UCSD-AML1 (cell line): ENCODE measurements around the gene HHLA2.
"Not testable (repeated sequence)": the region's sequence is repeated elsewhere in the genome, so short reads cannot be mapped to it uniquely, and the experiment has no call there.

Experiments used
- DNase-seq: peaks from one replicate; lab custom pipeline; 2025; ENCODE audit not compliant: unreplicated experiment; lab: John Stamatoyannopoulos, UW

Gene HHLA2

GRCh38 chr3:108341911-108342310 lies 45.6 kb downstream of the HHLA2 start:
- DNase-seq, result no peak

DNA sequence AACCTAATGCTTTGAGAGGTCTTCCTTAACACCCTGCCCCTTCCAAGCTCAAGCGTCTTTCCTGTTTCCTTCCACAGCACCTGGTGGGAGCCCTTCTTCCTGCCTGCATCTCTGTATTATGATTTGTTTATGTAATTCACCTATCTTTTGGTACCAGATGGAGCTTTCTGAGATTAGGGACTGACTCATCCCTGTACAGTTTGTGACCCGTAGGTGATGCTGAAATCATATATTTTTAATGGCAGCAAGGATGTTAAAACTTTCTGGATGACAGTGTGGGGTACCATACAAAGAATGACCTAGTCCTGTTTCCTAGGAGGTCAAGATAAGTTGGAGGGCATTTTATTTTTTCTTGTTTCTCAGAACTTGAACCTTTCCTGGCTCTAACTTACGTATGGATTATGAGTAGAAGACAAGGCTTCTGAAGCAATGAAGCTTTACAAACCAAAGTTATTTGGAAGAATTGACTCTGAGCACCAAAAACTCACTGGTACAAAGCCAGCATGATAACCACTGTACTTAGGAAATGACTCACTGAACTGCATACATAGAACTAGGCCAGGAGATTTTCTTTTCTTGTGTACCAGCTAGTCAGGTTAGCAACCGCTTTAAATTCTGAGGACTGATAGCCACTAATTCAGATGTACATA lies 46.6 kb downstream of the HHLA2 start:
- DNase-seq, result no peak

DNA sequence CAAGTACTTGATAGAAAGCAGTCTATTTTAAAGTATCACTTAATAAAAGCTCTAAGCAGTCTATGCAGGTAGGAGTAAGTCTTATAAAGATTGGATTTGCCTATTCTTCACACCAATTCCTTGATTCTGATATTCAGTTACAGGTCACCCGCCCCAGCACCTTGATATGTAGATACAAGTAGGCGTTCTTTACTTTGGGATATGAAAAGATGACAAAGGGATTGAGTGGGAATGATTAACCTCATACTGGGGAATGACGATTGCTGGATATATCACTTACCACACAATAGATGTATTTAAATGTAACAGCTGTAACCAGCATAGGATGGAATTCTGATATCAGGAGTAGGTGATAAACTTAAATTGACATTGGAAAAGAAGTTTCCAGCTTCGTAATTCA lies 47.1 kb downstream of the HHLA2 start:
- DNase-seq, result no peak

DNA sequence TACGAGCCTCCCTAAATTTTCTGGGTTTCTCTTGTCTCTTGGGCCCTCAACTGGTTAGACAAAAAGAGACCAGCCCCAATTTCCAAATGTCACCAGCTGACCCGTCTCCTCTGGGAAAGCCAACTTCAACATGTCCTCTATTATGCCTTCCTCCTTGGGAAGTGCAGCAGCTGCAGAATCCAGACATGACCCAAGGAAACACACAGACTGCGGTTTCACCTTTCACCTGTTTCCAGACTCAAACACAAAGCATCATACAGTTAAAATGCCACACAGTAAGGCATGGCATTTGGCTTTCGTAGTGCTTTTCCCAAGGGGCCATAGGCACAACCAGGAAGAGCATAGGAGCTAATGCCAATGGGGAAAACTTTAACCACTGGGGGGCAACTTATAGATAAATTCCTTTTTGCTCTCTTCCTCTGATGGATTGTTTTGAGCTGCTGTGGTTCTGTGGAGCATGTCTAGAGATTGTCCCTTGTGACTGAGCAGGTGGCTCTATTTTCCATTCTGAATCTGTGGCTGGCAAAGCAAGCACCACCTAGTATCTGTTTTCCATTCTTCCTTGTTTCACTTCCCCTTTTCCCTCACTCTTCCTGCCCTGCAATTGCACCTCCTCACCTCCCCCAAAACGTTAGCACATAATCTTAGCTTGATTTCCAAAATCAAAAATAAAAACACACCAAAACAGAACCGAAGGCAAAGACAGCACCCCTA lies 49.3 kb downstream of the HHLA2 start:
- no peak for DNase-seq

- DNase-seq, result no peak
Observed at GRCh38 chr3:108346301-108347227, 50.2 kb downstream of the HHLA2 start.

GRCh38 chr3:108352176-108352575 lies 55.8 kb downstream of the HHLA2 start:
- no peak for DNase-seq

DNA sequence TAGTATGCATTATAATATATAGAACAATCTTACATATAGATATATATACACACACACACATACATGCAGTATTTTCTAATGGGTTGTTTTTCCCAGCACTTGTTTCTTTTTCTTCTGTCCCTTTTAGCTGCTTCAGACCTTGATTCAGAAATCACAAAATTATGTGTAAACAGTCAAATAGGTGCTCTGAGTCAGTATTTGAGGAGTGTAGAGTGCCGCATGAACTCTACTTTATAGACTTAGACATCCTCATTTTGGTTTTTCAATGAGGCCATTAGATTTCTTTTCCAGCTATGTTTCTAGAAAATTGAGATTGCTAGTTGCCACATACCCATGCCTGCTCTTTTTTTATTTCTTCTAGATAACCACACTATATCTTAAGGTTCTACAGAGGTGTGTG lies 58.2 kb downstream of the HHLA2 start:
- no peak for DNase-seq

GRCh38 chr3:108357042-108357441 lies 60.7 kb downstream of the HHLA2 start:
- no peak for DNase-seq

- DNase-seq, result no peak
Observed at GRCh38 chr3:108359011-108359410, 62.7 kb downstream of the HHLA2 start.

DNA sequence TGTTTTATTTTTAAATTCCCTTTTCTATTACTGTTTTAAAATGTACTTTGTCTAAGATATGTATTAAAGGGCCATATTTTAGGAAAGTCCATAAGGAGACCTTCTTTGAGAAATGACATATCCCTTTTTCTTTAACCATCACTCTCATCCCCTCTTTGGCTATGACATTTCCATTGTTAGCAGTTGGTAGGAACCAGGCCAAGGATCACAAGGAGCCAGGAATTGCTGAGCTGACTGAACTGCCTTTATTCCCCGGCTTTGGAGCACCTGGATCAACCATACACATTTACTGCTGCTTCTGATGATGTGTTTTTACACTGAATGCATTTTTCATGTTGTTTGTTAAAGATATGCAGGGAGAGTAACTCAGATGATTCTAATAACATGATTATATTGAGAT lies 79.7 kb downstream of the HHLA2 start:
- no peak for DNase-seq

- no peak for DNase-seq
Observed at GRCh38 chr3:108377384-108377783, 81.0 kb downstream of the HHLA2 start.

- DNase-seq, result no peak
Observed at GRCh38 chr3:108378153-108378951, 82.0 kb downstream of the HHLA2 start.

DNA sequence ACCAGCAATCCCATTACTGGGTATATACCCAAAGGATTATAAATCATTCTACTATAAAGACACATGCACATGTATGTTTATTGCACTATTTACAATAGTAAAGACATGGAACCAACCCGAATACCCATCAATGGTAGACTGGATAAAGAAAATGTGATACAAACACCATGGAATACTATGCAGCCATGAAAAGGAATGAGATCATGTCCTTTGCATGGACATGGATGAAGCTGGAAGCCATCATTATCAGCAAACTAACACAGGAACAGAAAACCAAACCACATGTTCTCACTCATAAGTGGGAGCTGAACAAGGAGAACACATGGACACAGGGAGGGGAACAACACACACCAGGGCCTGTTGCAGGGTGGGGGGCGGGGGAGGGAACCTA lies 82.6 kb downstream of the HHLA2 start:
- not testable (repeated sequence) for DNase-seq

DNA sequence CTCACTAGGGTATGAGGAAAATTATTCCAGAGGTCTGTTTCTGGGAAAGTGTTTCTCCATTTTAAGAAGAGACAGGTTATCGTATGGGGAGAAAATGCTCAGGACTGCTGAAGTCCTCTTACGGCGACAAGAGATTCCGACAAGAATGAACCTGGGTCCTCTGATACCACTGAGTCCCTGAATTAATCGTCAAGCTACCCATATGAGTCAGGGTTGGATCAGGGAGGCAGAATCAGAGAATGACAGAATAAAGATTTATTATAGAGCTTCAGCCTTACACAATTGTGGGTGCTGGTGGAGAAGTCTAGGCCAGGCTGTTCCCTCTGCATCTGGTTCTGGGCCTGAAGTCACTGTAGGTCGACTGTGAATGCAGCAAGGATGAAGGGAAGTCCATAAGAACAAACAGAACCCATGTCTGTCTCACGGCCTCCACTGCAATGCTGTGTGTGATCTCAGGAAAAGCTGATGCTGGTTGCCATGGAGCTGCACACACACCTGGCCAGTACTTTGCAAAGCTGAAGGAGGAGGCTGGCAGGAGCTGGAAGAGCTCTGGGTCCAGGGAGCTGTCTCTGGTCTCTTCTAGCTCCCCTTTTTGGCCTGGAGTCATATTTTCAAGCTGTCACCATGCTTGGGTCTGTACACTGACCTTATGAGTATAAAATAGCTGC lies 83.9 kb downstream of the HHLA2 start:
- DNase-seq, result no peak

DNA sequence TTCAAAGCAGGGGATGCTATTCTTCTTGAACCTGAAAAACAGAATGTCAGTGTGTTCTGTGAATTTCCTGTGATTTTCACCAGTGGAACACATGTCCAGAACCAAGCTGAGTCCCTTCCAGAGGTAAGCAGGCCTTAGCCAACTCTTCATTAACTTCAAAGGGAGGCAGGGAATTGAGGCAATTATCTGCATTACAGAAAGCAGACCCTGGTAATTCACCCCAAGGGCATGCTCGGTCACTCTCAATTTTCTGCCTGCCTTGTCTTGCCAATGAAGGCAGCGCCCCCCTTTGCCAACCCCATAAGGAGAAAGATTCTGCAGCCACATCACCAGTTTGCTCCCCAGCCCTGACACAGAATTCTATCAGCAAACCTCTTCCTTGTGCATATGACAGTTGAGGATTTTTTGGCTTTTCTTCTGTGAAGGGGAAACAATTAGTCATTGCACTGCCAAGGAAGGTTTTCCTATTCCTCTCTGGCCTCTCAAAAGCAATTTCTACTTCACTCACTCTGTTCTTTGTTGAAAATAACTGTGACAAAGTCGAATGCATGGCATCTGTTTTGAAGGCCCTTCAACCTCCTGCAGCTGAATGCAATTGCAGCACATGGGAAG lies 85.3 kb downstream of the HHLA2 start:
- peak; percentile 7 for DNase-seq

- no peak for DNase-seq
Observed at GRCh38 chr3:108383306-108383705, 87.0 kb downstream of the HHLA2 start.

GRCh38 chr3:108387063-108387462 lies 90.7 kb downstream of the HHLA2 start:
- DNase-seq, result no peak

GRCh38 chr3:108388136-108389132 lies 92.1 kb downstream of the HHLA2 start:
- no peak for DNase-seq

- DNase-seq, result no peak
Observed at GRCh38 chr3:108389372-108389771, 93.0 kb downstream of the HHLA2 start.
